Astrocyte of the spinal cord (primary cell): Measurements from ENCODE around the gene RETREG1.

Experiments
- DNase-seq: peaks from one replicate; pipeline ENCODE4 v3.0.0; 2011; ENCODE audit warnings: low read depth, low spot score
- H3K4me3 ChIP-seq: 2 replicates; pipeline ENCODE4 v1.5.1; 2011; ENCODE audit warnings: low read depth, mild to moderate bottlenecking, low read length, moderate library complexity
- CTCF ChIP-seq: IDR thresholded peaks from 2 replicates; pipeline ENCODE4 v1.5.1; 2012; ENCODE audit warnings: low read depth, mild to moderate bottlenecking, low read length, inconsistent platforms
- in situ Hi-C: cut with HindIII; loops from 2 replicates; pipeline ENCODE4 v1.10.0; 2017; ENCODE audit warnings: low sequenced_read_pairs

RETREG1 gene

GRCh38 chr5:16578474-16578883 is 38.3 kb downstream of the RETREG1 start:
- H3K4me3 ChIP-seq = no peak overlapping the region
- no peak for DNase-seq
- in situ Hi-C loops = no loop called here
- TF ChIP-seq CTCF = no peak

- TF ChIP-seq CTCF = no peak
- DNase-seq = no peak
- no peak overlapping the region for H3K4me3 ChIP-seq
- in situ Hi-C loops = no loop called here
These were observed 39.1 kb downstream of the RETREG1 start for GRCh38 chr5:16577677-16578076.

- in situ Hi-C loops = no loop called here
- no peak for TF ChIP-seq CTCF
- DNase-seq = peak; percentile 92
- no peak overlapping the region for H3K4me3 ChIP-seq
These were observed 41.7 kb downstream of the RETREG1 start for GRCh38 chr5:16574789-16575721.

DNA sequence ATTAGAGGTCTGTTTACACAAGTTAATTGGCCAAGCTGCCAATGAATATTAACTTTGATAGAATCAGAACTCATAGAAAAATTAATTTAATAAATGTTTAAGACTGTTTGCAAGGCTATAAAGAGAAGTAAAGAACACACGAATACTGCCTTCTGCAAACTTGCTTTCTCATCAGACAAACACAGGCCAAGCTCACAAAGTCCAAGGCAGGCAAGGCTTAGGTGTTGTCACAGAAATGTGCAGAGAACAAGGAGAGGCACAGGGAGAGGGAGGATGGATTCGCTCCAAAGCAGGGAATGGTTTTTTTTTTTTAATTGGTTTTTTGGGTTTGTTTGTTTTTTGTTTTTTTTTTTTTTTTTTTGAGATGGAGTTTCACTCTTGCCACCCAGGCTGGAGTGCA is 43.4 kb downstream of the RETREG1 start:
- no peak overlapping the region for H3K4me3 ChIP-seq
- in situ Hi-C loops = no loop called here
- DNase-seq = no peak
- TF ChIP-seq CTCF = no peak

GRCh38 chr5:16572289-16573015 is 44.3 kb downstream of the RETREG1 start:
- no peak for DNase-seq
- in situ Hi-C loops = no loop called here
- no peak overlapping the region for H3K4me3 ChIP-seq
- no peak for TF ChIP-seq CTCF

- no peak for DNase-seq
- in situ Hi-C loops = no loop called here
- H3K4me3 ChIP-seq = no peak overlapping the region
- TF ChIP-seq CTCF = no peak
These were observed 45.8 kb downstream of the RETREG1 start for GRCh38 chr5:16571016-16571415.
